B cell (primary cell): Measurements from ENCODE around the gene PLTP. TPM values are rescaled to one million over a fixed set of nuclear protein-coding genes. Genes with fewer than 3 reads are reported as not detected.

Experiments
- ATAC-seq: fragments of 200-7000 bp; cut with Tn5 transposase; one replicate; pipeline ENCODE4 v1.10.0; 2021; ENCODE audit warnings: low read depth, mild to moderate bottlenecking, moderate number of reproducible peaks, moderate library complexity
- CTCF ChIA-PET: fragments of 350-600 bp; sonication (Branson Sonifier 250); formaldehyde crosslinking; loops from one replicate; lab custom pipeline; 2021; ENCODE audit warnings: antibody characterized with exemption, inconsistent platforms; lab: Charles Lee
- POLR2A ChIA-PET: fragments of 350-600 bp; sonication (Branson Sonifier 250); formaldehyde crosslinking; loops from one replicate; lab custom pipeline; 2021; ENCODE audit warnings: antibody characterized with exemption; lab: Charles Lee
- DNase-seq: peaks from one replicate; pipeline ENCODE4 v3.0.0; 2013
- H2AFZ ChIP-seq: 2 replicates; pipeline ENCODE4 v1.6.1; 2012; ENCODE audit warnings: mild to moderate bottlenecking, low read depth, low read length; ENCODE audit not compliant: insufficient read depth, poor library complexity, severe bottlenecking
- H3K27ac ChIP-seq, 2 donors: 1 replicate in 1 of 2; 2 replicates in 1 of 2; pipeline ENCODE4 v1.5.1; 2012 to 2013; ENCODE audit warnings: low read length in 2 of 2, mild to moderate bottlenecking in 2 of 2, moderate library complexity in 1 of 2
- H3K27me3 ChIP-seq, 4 experiments: fragments of 200-600 bp in 1 of 4; sonication (generic) in 1 of 4; replicated peaks in 1 of 4; 1 replicate in 2 of 4; 2 replicates in 2 of 4; pipeline versions ENCODE4 v1.6.1 to v1.7.0; 2013 to 2016; ENCODE audit warnings: low read length in 3 of 4, mild to moderate bottlenecking in 2 of 4, mixed read lengths in 1 of 4, moderate library complexity in 1 of 4; ENCODE audit not compliant: insufficient read depth in 4 of 4, control insufficient read depth in 3 of 4; ENCODE audit errors: control extremely low read depth in 1 of 4
- H3K36me3 ChIP-seq, 2 experiments: replicated peaks in 1 of 2; 1 replicate in 1 of 2; 2 replicates in 1 of 2; pipeline versions ENCODE4 v1.6.1 to v1.7.1; 2013; ENCODE audit warnings: low read length in 1 of 2; ENCODE audit not compliant: insufficient read depth in 2 of 2, control insufficient read depth in 1 of 2; ENCODE audit errors: control extremely low read depth in 1 of 2, extremely low read depth in 1 of 2
- H3K4me1 ChIP-seq, 2 donors: fragments of 200-600 bp in 1 of 2; sonication (generic) in 1 of 2; 1 replicate in 1 of 2; 2 replicates in 1 of 2; pipeline versions ENCODE4 v1.5.1 to v1.6.1; 2013 to 2017; ENCODE audit warnings: low read length in 2 of 2; ENCODE audit not compliant: control insufficient read depth in 2 of 2, insufficient read depth in 2 of 2
- H3K4me2 ChIP-seq: replicated peaks from 2 replicates; pipeline ENCODE3; 2012; ENCODE audit warnings: mild to moderate bottlenecking, low read depth, low read length; ENCODE audit not compliant: poor library complexity, severe bottlenecking
- H3K4me3 ChIP-seq, 5 experiments: fragments of 200-600 bp in 1 of 5; sonication (generic) in 1 of 5; 1 replicate in 3 of 5; 2 replicates in 2 of 5; pipeline versions ENCODE4 v1.5.1 to v1.7.0; 2011 to 2016; ENCODE audit warnings: low read length in 4 of 5, mild to moderate bottlenecking in 4 of 5, low read depth in 2 of 5, control low read depth in 1 of 5, moderate library complexity in 1 of 5; ENCODE audit not compliant: insufficient read depth in 1 of 5; ENCODE audit errors: control extremely low read depth in 1 of 5, extremely low read depth in 1 of 5
- H3K79me2 ChIP-seq: fragments of 200-600 bp; sonication (generic); one replicate; pipeline ENCODE4 v1.6.0; 2016; ENCODE audit warnings: low read length; ENCODE audit not compliant: control insufficient read depth, insufficient read depth
- H3K9ac ChIP-seq: fragments of 200-600 bp; sonication (generic); 2 replicates; pipeline ENCODE4 v1.6.1; 2017; ENCODE audit warnings: mild to moderate bottlenecking, low read length, moderate library complexity
- H3K9me3 ChIP-seq, 3 donors: one replicate each; pipeline versions ENCODE4 v1.6.1 to v1.7.1; 2013; ENCODE audit warnings: low read length in 2 of 3; ENCODE audit not compliant: control insufficient read depth in 2 of 3, insufficient read depth in 1 of 3; ENCODE audit errors: control extremely low read depth in 1 of 3
- H4K20me1 ChIP-seq: 2 replicates; pipeline ENCODE4 v1.6.0; 2012; ENCODE audit warnings: mild to moderate bottlenecking, low read length; ENCODE audit not compliant: insufficient read depth, control insufficient read depth, poor library complexity, severe bottlenecking
- H3K27ac Mint-ChIP-seq: one replicate; pipeline ENCODE4 v1.8.0; 2021; ENCODE audit warnings: mixed read lengths
- H3K27me3 Mint-ChIP-seq: one replicate; pipeline ENCODE4 v1.8.0; 2021; ENCODE audit warnings: mixed read lengths
- H3K4me1 Mint-ChIP-seq: one replicate; pipeline ENCODE4 v1.8.0; 2021; ENCODE audit warnings: mixed read lengths
- H3K4me3 Mint-ChIP-seq: one replicate; pipeline ENCODE4 v1.8.0; 2021; ENCODE audit warnings: mixed read lengths
- H3K9me3 Mint-ChIP-seq: one replicate; pipeline ENCODE4 v1.8.0; 2022; ENCODE audit warnings: mixed read lengths; ENCODE audit not compliant: insufficient read depth
- EZH2 ChIP-seq: IDR thresholded peaks from 2 replicates; pipeline ENCODE4 v1.6.1; 2012; ENCODE audit warnings: borderline replicate concordance, low read depth, mild to moderate bottlenecking, moderate library complexity, low read length; ENCODE audit not compliant: insufficient read depth, poor library complexity, severe bottlenecking
- WGBS: methylation state at CpG from one replicate; pipeline ENCODE4 v1.1.5; 2013; ENCODE audit warnings: missing lambda C conversion rate; ENCODE audit not compliant: insufficient coverage; 5-methylcytosine and 5-hydroxymethylcytosine counted together
- intact Hi-C: fragments of 100-400 bp; cut with micrococcal nuclease; formaldehyde crosslinking; loops from one replicate; pipeline ENCODE4 v1.10.0; 2022
- polyA plus RNA-seq: library from polyadenylated mRNA; depleted of rRNA; stranded (reverse); fragments of >200 nt; gene quantifications from 2 replicates; pipeline ENCODE4 v1.2.3, GENCODE V29; 2012
- total RNA-seq, 2 donors: library from RNA; stranded (reverse); fragments of 120-200 nt in 1 of 2; gene quantifications; 1 replicate in 1 of 2; 2 replicates in 1 of 2; pipeline versions ENCODE4 v1.2.3 to v1.2.4, GENCODE V29; 2013 to 2022
- TF ChIP-seq, protein P1 (sequence below): fragments of 200-600 bp; IDR thresholded peaks from one replicate; pipeline ENCODE4 v1.8.0; 2022; ENCODE audit warnings: antibody characterized with exemption, mild to moderate bottlenecking

Gene PLTP
- total and polyA plus RNA-seq, 2 donors (not counting 1 experiment from before 2014, with no cell fraction given) = 1.4 to 4.0 TPM

DNA sequence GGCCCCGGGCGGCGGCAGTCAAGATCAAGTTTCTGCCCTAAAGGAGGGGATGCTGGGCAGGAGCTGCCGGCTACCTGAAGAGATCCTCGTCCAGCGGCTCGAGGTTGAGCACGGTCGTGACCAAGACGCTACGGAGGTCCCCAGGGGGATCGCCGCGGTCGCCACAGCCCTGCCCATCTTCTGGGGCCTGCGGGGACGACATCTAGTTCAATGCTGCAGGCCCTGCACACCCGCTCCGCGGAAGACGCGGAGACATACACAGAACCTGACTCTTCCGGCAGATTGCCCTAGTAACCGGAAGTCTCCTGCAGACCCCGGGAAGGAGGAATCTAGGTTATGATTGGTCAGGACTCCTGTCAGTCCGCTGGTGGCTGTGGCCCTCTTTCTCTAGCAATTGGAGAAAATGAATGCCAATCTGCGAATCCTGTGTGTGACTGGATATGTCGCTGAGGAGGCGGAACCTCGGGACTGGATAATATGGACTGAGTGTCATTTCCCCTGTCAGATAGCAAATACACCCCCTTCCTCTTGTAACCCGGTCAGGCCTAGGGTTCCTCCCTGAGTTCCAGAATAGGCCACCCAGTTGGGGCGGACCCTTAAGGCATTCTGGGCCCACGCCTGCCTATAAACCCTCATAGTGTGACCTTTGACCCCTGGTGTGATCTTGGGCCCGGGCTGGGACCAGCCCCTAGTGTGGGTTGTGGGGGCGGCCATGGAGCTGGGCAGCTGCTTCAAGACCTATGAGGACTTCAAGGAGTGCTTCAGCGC is 54.7 kb downstream of the PLTP start, which contains the start of the genes ACOT8 and ZSWIM3:
TSS of gene ACOT8 (minus strand) at position 279 of the 768 bp plus-strand sequence. CDS start at position 202, 77 bp downstream.
TSS of gene ZSWIM3 (plus strand) at position 501 of the 768 bp plus-strand sequence. CDS start at position 713, 212 bp downstream.
- H3K27me3 ChIP-seq = no peaks in the 10 kb centered on the region
- no peak for TF ChIP-seq EZH2
- TF ChIP-seq, protein P1, sequence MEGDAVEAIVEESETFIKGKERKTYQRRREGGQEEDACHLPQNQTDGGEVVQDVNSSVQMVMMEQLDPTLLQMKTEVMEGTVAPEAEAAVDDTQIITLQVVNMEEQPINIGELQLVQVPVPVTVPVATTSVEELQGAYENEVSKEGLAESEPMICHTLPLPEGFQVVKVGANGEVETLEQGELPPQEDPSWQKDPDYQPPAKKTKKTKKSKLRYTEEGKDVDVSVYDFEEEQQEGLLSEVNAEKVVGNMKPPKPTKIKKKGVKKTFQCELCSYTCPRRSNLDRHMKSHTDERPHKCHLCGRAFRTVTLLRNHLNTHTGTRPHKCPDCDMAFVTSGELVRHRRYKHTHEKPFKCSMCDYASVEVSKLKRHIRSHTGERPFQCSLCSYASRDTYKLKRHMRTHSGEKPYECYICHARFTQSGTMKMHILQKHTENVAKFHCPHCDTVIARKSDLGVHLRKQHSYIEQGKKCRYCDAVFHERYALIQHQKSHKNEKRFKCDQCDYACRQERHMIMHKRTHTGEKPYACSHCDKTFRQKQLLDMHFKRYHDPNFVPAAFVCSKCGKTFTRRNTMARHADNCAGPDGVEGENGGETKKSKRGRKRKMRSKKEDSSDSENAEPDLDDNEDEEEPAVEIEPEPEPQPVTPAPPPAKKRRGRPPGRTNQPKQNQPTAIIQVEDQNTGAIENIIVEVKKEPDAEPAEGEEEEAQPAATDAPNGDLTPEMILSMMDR = no peak
- ChIA-PET CTCF (interaction anchor here (1.6 to 2.0 kb wide), 3 partner anchors 21 to 58 kb away, joined by 4 to 8 read pairs (median 6); no protein-coding TSS in a partner anchor), POLR2A (interaction anchor here (0.6 to 1.6 kb wide), 6 partner anchors 15 to 450 kb away, joined by 3 to 5 read pairs (median 4); partner anchors contain the start of genes CTSA, NEURL2 and PCIF1)
- DNase-seq (peak; percentile 99), ATAC-seq (peak; percentile 98)
- H3K4me3 ChIP-seq = peak within 1 kb of the TSS; percentile 69 to 94 (median 81)
- intact Hi-C loops = loop anchor here (1.0 kb wide), 7 partner anchors 24 to 114 kb away; partner anchors contain the start of genes CTSA, DNTTIP1, NEURL2 and UBE2C
- WGBS = under 1% methylated on average over 31 of the region's 36 CpGs
- peak within 1 kb of the TSS; percentile 90 for H3K4me2 ChIP-seq
- Mint-ChIP-seq H3K27me3 (no peaks in the 10 kb centered on the region), H3K9me3 (no peaks in the 10 kb centered on the region), H3K4me3 (peak within 1 kb of the TSS; percentile 93), H3K27ac (peak within 1 kb of the TSS; percentile 96), H3K4me1 (peaks cover 38% of the 10 kb centered on the region)
- H3K36me3 ChIP-seq = peaks cover 0 to 23% of the 10 kb centered on the region in 2 experiments
- peaks cover 76% of the 10 kb centered on the region for H3K79me2 ChIP-seq
- H3K27ac ChIP-seq = peak within 1 kb of the TSS; percentile 88
- H2AFZ ChIP-seq = peak within 1 kb of the TSS; percentile 90
- H3K4me1 ChIP-seq = peaks cover 18 to 29% of the 10 kb centered on the region in 2 donors
- H4K20me1 ChIP-seq = no peaks in the 10 kb centered on the region
- H3K9me3 ChIP-seq = peaks cover 0 to 3% (median 0%) of the 10 kb centered on the region in 3 donors
- peak within 1 kb of the TSS; percentile 78 for H3K9ac ChIP-seq
